MM.1S (cell line): Measurements from ENCODE around the gene RALY.

Experiments
- DNase-seq: peaks from one replicate; pipeline ENCODE4 v3.0.0-alpha.2; 2015
- H2AFZ ChIP-seq: fragments of 300-600 bp; sonication (generic); 2 replicates; pipeline ENCODE4 v1.6.0; 2016; ENCODE audit warnings: antibody characterized with exemption, low read length
- H3F3A ChIP-seq: fragments of 300-600 bp; sonication (generic); 2 replicates; pipeline ENCODE4 v1.6.1; 2016; ENCODE audit warnings: mild to moderate bottlenecking, antibody characterized with exemption, low read length, moderate library complexity, mixed read lengths; ENCODE audit not compliant: insufficient read depth
- H3K27ac ChIP-seq: fragments of 300-600 bp; sonication (generic); 2 replicates; pipeline ENCODE4 v1.5.1; 2016; ENCODE audit warnings: mild to moderate bottlenecking, low read length
- H3K27me3 ChIP-seq: fragments of 300-600 bp; sonication (generic); replicated peaks from 2 replicates; pipeline ENCODE4 v1.6.0; 2016; ENCODE audit warnings: low read length; ENCODE audit not compliant: insufficient read depth
- H3K36me3 ChIP-seq: fragments of 300-600 bp; sonication (generic); replicated peaks from 2 replicates; pipeline ENCODE4 v1.6.1; 2016; ENCODE audit warnings: mild to moderate bottlenecking, low read length, mixed read lengths; ENCODE audit not compliant: insufficient read depth
- H3K4me1 ChIP-seq: fragments of 300-600 bp; sonication (generic); 2 replicates; pipeline ENCODE4 v1.6.1; 2016; ENCODE audit warnings: low read length, mixed read lengths
- H3K4me2 ChIP-seq: fragments of 300-600 bp; sonication (generic); 2 replicates; pipeline ENCODE4 v1.6.0; 2016; ENCODE audit warnings: low read depth, low read length
- H3K4me3 ChIP-seq: fragments of 300-600 bp; sonication (generic); 2 replicates; pipeline ENCODE4 v1.5.1; 2016; ENCODE audit warnings: low read length, mixed read lengths
- H3K79me2 ChIP-seq: fragments of 300-600 bp; sonication (generic); 2 replicates; pipeline ENCODE4 v1.6.1; 2016; ENCODE audit warnings: mixed run types, low read length, mixed read lengths
- H3K9ac ChIP-seq: fragments of 300-600 bp; sonication (generic); 2 replicates; pipeline ENCODE4 v1.6.1; 2016; ENCODE audit warnings: low read length, mixed read lengths
- H3K9me2 ChIP-seq: fragments of 300-600 bp; sonication (generic); replicated peaks from 2 replicates; pipeline ENCODE4 v1.6.1; 2016; ENCODE audit warnings: mild to moderate bottlenecking, low read length, mixed read lengths; ENCODE audit not compliant: insufficient read depth
- H3K9me3 ChIP-seq: fragments of 300-600 bp; sonication (generic); replicated peaks from 2 replicates; pipeline ENCODE4 v1.6.1; 2016; ENCODE audit warnings: mild to moderate bottlenecking, low read length, mixed read lengths; ENCODE audit not compliant: insufficient read depth
- H4K20me1 ChIP-seq: fragments of 300-600 bp; sonication (generic); 2 replicates; pipeline ENCODE4 v1.6.1; 2016; ENCODE audit warnings: mild to moderate bottlenecking, low read length, moderate library complexity, mixed read lengths; ENCODE audit not compliant: insufficient read depth
- EZH2 ChIP-seq: fragments of 300-600 bp; sonication (generic); optimal IDR thresholded peaks from 2 replicates; pipeline ENCODE3; 2017; ENCODE audit warnings: low read depth, mild to moderate bottlenecking, antibody characterized with exemption, low read length, mixed read lengths
- EZH2phosphoT487 ChIP-seq: fragments of 300-600 bp; sonication (generic); IDR thresholded peaks from 2 replicates; pipeline ENCODE4 v1.6.1; 2018; ENCODE audit warnings: antibody characterized with exemption, low read length
- TF ChIP-seq, protein P1 (sequence below): fragments of 300-600 bp; sonication (generic); IDR thresholded peaks from 2 replicates; pipeline ENCODE4 v1.5.1; 2016; ENCODE audit warnings: antibody characterized with exemption, low read length, mixed read lengths

Gene RALY

DNA sequence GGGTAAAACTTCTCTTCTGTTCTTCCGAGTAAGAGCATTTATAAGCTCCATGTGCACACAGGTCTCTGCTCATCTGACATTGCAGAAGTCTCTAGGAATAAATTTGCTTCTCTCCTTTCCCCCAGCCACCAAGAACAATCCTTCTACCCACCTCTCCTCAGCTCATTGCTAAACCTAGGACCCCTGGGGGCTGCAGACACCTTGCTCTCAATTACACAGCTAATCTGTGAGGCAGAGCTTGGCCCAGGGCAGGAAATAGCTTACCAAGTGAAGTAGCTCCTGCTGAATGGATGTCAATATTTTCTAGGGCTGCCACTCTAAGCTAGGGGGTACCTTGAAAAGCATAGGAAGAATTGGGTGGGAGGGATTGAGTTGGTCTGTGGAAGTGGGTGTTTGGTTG lies 74.3 kb downstream of the RALY start:
- Histone ChIP-seq H3K4me2 (no peak overlapping the region), H3K27ac (peak overlapping the region; percentile 36; the same call in 1 of the 2 replicates), H2AFZ (no peak overlapping the region), H3F3A (peaks cover 18% of the 10 kb centered on the region; the same call in 1 of the 2 replicates), H3K27me3 (no peaks in the 10 kb centered on the region), H3K36me3 (peaks cover 1% of the 10 kb centered on the region; the same call in 1 of the 2 replicates), H3K9me3 (no peaks in the 10 kb centered on the region), H3K9ac (no peak overlapping the region), H3K79me2 (peaks cover 100% of the 10 kb centered on the region), H3K9me2 (no peaks in the 10 kb centered on the region), H3K4me1 (peaks cover 19% of the 10 kb centered on the region), H3K4me3 (no peak overlapping the region), H4K20me1 (peaks cover 21% of the 10 kb centered on the region)
- TF ChIP-seq EZH2phosphoT487: no peak
- TF ChIP-seq EZH2: no peak
- TF ChIP-seq, protein P1, sequence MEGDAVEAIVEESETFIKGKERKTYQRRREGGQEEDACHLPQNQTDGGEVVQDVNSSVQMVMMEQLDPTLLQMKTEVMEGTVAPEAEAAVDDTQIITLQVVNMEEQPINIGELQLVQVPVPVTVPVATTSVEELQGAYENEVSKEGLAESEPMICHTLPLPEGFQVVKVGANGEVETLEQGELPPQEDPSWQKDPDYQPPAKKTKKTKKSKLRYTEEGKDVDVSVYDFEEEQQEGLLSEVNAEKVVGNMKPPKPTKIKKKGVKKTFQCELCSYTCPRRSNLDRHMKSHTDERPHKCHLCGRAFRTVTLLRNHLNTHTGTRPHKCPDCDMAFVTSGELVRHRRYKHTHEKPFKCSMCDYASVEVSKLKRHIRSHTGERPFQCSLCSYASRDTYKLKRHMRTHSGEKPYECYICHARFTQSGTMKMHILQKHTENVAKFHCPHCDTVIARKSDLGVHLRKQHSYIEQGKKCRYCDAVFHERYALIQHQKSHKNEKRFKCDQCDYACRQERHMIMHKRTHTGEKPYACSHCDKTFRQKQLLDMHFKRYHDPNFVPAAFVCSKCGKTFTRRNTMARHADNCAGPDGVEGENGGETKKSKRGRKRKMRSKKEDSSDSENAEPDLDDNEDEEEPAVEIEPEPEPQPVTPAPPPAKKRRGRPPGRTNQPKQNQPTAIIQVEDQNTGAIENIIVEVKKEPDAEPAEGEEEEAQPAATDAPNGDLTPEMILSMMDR: no peak
- no peak for DNase-seq

DNA sequence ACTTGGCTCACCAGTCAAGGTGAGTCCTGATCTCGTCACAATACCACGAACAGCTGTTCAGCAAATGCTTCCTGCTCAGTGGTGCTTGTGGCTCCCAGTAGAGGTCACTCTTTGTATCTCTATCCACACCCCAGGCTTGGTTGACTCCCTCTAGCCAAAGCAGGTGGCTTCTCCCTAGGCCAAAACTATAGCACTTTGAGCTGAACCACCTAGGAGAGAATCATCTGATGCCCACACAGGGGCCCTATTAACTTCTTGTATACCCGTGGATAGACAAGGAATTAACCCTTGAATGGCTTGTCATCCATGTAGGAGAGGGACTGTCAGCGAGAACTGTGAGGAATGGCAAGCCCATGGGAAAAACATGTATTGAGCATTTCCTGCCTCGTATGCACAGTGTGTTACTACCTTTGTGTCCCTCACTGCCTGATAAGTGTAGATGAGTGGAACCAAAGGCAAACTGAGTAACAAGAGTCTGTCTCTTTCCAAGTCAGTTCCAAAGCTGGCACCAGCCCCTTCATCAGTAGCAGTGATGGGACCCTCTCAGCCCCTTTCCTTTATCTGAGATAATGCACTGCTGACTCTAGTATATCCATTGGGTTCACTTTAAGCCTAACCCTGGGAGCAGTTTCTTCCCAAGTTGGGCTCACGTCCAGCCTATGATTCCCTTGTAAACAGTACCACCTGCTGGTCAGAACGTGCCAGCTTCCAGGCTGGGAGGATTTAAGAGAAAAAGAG lies 75.8 kb downstream of the RALY start:
- DNase-seq: peak; percentile 80
- peaks cover 13% of the 10 kb centered on the region for H4K20me1 ChIP-seq
- H3K27ac ChIP-seq: no peak overlapping the region; the same call in 1 of the 2 replicates
- TF ChIP-seq, protein P1: peak; percentile 70
- no peak for TF ChIP-seq EZH2phosphoT487
- H3K9ac ChIP-seq: no peak overlapping the region
- H3F3A ChIP-seq: peaks cover 18% of the 10 kb centered on the region; the same call in 1 of the 2 replicates
- peaks cover 19% of the 10 kb centered on the region for H3K4me1 ChIP-seq
- H3K4me2 ChIP-seq: no peak overlapping the region
- peaks cover 7% of the 10 kb centered on the region; the same call in 1 of the 2 replicates for H3K36me3 ChIP-seq
- no peaks in the 10 kb centered on the region for H3K27me3 ChIP-seq
- no peaks in the 10 kb centered on the region for H3K9me3 ChIP-seq
- H2AFZ ChIP-seq: no peak overlapping the region
- H3K9me2 ChIP-seq: no peaks in the 10 kb centered on the region
- H3K4me3 ChIP-seq: no peak overlapping the region
- H3K79me2 ChIP-seq: peaks cover 100% of the 10 kb centered on the region

DNA sequence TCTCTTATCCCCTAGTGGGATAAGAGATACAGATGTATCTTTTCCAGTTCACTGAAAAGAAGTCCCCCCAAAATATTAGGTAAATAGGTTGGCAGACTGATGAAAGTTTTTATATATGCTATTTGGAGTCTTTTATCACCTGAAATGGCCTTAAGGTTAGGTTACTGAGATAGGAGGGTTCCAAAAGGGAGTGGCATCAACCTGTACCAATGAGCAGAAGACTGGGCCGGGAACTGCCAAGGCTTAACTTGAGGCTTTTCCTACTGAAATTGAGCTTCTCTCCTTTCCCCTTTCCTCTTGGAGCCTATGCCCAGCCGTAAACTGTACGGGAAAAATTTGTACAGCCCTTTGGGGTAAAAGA lies 76.3 kb downstream of the RALY start:
- Histone ChIP-seq H3K27me3 (no peaks in the 10 kb centered on the region), H3K79me2 (peaks cover 100% of the 10 kb centered on the region), H3K27ac (no peak overlapping the region), H3K9me2 (no peaks in the 10 kb centered on the region), H2AFZ (no peak overlapping the region), H3K4me1 (peaks cover 19% of the 10 kb centered on the region), H3K9ac (no peak overlapping the region), H3K4me2 (no peak overlapping the region), H4K20me1 (peaks cover 13% of the 10 kb centered on the region), H3K4me3 (no peak overlapping the region), H3K36me3 (peaks cover 7% of the 10 kb centered on the region; the same call in 1 of the 2 replicates), H3F3A (peaks cover 18% of the 10 kb centered on the region; the same call in 1 of the 2 replicates), H3K9me3 (no peaks in the 10 kb centered on the region)
- no peak for TF ChIP-seq EZH2
- no peak for TF ChIP-seq EZH2phosphoT487
- DNase-seq: no peak

GRCh38 chr20:34070859-34071258 lies 77.1 kb downstream of the RALY start:
- Histone ChIP-seq H3K79me2 (peaks cover 100% of the 10 kb centered on the region), H3K9me2 (no peaks in the 10 kb centered on the region), H3K27ac (no peak overlapping the region), H3K9me3 (no peaks in the 10 kb centered on the region), H3K4me3 (no peak overlapping the region), H2AFZ (no peak overlapping the region), H3K9ac (no peak overlapping the region), H3K36me3 (peaks cover 12% of the 10 kb centered on the region), H3K27me3 (no peaks in the 10 kb centered on the region), H3K4me1 (peaks cover 19% of the 10 kb centered on the region), H3K4me2 (no peak overlapping the region), H3F3A (peaks cover 18% of the 10 kb centered on the region; the same call in 1 of the 2 replicates), H4K20me1 (peaks cover 13% of the 10 kb centered on the region)
- TF ChIP-seq EZH2 (no peak), EZH2phosphoT487 (no peak)
- TF ChIP-seq, protein P1: no peak
- no peak for DNase-seq
